HG02981 (cell line): Measurements from ENCODE around the gene SPTSSB.

Experiments used
- ATAC-seq: cut with Tn5 transposase; IDR thresholded peaks from one replicate; pipeline ENCODE4 v1.9.1; 2021; ENCODE audit warnings: mild to moderate bottlenecking, moderate library complexity; ENCODE audit not compliant: unreplicated experiment

SPTSSB gene

DNA sequence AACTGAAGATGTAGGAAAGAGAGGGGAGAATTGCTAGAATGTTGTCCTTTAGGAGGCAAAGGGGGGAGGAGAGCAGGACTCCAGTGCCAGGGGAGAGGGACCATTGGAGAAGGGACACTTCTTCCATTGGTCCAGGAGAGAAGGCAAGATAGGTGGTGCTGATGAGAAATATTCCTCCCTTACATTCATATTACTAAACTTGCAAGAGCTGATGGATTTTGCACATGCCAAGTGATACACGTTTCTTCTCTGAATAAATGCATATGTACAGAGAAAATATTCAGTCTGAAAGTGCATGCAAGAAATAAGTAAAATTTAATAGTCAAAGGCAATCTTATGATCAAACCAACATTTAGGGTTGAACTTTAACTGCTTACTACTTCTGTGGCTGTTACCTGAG, 21.5 kb upstream of the SPTSSB start:
- no peak for ATAC-seq

DNA sequence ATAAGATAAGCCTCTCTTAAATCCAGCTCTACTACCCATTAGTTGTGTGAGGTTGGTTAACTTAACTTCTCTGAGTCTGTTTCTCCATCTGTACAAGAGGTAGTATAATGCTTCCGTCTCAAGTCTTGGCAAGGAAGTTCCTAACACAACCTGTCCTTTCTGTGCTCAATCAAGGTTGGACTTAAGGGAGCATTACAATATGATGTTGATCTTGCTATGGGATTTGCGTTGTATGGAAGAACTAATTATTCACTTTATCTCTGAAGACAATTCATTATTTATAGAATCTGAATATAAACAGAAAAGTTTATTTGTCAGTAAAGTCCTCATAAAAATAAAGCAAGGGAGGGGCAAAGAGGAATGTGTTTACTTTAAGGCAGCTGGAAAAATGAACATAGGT, 18.9 kb upstream of the SPTSSB start:
- no peak for ATAC-seq

DNA sequence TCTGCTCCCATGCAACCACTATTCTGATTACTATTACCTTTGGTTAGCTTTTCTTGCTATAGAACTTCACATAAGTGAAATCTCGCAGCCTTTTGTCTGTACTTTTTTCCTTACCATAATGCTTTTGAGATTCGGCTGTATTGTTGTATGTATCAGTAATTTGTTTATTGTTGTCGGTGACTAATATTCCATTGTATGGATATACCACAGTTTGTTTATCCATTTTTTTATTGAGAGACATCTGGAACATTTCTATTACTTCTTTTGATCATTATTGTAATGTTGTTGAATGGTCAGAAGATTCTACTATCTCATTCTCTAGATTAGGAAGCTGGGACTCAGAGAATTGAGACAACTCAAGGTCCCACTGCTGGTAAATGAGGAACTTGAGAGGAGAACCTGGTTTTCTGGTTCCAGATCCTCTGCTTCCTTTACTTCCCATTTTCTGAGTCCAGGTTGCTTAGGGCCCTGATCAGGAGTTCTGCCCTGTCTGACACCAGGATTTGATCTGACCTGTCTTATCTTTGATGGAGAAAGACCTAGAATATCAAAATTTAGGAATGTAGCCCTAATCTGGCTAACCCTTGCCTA, 18.2 kb upstream of the SPTSSB start:
- ATAC-seq = no peak

DNA sequence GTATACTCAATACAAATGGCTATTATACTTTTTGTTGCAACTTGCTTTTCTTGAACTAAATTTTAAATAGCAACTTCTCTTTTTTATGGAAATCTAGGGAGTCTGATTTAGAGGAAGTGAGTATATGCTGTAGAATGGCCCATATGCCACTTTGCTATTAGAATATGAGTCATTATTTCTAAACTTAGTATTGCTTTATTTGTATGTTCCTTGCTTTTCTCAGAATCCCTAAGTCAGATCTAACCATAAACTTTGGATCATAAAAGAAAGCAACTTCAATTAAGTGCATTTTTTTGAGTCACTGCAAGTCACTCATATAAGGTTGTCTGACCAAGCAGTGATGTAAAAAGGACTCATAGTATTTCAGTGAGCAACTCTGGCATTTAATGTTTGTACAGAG, 17.5 kb upstream of the SPTSSB start:
- ATAC-seq = no peak

DNA sequence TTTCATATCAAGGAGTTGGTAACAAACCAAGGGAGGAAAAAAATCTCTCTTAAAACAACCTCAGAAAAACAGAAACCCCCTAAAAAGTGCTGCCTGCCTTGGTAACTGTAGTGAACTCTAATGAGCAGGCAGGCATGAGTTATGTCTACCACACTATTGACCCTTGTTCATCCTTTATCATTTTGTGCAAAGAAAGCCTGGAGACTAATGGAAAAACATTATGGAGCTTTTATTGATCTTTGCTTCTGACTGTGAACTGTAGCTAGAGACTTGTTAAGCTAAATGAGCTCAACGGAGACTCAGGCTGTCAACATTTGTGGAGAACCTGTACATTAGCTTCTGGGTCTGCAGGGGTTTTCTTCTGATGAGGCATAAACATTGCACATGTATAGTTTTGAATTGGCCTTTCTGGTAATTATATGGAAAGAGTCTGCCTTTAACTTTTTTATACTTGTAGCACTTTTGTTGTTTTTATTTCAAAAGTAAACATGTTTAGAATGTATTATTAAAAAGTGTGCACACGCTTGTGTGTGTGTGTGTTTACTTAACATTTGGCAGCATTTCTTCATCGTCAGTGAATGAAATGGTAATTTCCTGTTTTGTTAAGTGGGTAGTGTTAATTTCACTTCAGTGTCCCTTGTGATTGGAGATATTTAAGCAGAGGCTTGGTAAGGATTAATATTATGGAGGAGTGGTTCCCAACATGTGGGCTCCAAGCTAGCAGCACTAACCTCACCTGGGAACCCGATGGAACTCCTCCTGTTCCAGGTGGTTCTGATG, 15.9 kb upstream of the SPTSSB start:
- ATAC-seq = no peak

DNA sequence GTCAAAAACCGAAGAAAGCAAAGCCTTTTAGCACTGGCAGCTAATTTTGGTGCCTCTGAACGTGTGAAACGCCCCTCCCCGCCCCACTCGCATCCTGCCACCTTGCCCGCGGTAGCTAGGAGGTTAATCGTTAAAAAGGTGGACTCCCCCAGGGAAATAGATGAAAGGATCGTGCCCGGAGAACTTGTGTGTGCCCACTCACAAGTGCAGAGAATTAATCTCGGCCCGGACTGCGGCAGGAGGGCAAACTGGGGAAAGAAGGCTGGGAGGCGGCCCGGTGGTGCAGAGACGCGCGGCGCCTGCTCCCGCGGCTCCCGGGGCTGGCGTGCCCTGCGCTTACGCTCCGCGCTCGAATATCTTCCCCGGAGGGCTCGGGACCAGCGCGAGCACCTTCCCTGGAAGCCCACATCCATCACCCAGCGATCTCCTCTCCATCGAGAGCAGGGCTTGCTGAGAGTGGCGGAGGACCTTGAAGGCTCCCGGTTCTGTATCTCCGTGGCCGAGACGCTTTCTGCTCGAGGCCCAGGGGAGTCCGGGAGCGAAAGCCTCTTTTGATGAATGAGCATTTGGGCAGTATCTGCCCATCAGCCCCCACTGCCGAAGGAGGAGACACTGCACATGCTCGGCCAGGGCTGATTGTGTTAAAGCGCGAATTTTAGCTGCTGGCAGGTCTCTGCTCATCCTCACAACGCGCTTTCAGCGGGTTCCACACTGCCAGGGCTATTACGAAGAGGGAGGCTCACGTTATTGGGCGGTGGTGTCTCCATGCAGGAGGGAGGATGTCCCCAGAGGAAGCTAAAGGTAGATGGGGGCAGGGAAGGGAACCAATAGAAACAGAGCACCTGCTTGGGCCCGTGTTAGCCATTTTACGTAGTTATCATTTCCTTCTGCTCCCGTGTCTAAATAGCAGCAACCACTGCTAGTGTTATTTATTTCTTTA, 1.3 kb upstream of the SPTSSB start:
- ATAC-seq = peak; percentile 39

DNA sequence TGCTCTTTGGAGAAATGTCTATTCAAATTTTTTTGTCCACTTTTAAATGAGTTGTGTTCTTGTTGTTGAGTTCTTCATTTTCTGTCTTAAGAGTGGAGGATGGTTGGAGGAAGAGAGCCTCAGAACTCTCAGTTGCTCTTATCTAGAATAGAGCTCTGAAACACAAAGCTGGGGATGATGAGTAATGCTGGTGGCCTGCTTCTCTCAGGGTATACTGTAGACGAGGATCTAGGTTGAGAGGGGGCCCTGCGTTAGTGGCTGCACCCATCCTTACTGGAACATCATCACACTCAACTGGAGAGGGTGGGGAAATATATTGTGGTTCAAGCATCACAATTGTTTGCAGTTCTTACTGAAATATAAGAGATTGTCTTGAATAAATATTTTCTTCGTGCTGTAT, 1.8 kb downstream of the SPTSSB start:
- ATAC-seq = no peak

DNA sequence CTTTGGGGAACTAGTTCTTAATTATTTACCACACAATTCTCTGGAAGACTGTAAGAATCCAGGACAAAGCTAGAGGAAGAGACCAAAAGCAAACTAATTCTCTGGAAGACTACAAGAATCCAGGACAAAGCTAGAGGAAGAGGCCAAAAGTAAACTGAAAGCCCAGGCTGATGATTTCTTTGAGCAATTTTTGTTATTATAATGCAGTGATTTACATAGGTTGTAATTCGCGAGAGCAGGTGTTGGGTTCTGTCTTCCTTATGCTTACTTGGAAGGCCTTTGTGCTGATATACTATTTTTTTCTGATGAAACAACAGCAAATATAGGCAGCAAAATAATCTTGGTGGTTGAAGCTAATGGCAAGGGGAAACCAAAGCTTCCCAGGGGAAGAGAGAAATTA, 5.2 kb downstream of the SPTSSB start:
- ATAC-seq = no peak

DNA sequence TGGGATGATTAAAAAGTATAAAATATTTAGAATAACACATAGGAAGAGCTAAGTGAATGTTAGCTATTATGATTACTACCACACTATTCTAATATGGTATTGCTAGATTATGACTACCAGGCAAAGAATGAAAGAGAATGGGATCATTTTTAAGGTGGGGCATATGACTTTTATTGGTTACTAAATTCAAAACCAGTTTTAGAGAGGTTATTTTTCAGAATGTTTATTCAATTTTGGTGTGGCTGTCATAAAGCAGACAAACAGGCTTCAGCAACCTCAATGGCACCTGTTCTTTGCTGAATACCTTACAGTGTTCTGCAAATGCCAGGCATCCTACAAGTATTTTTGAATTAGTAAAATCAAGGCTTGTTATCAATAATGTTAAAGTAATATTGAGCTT, 12.8 kb downstream of the SPTSSB start:
- no peak for ATAC-seq

DNA sequence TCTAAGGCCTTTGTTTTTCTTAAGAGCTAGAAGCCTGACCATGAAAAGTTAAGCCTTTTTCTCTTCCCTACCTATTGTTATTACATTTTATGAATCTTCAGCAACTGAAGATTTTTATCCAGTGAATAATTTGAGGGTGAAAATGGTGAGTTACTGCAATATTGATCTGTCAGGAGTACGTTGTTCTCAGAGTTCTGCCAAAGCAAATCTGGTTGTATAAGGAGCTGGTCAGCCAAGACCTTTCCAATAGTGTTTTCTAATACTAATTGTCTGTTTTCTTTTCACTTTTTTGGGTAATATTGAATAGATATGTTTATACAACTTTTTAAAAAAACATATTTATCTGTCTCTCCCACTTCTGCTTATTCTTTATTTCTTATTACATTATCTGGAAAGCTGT, 15.0 kb downstream of the SPTSSB start:
- ATAC-seq = no peak

DNA sequence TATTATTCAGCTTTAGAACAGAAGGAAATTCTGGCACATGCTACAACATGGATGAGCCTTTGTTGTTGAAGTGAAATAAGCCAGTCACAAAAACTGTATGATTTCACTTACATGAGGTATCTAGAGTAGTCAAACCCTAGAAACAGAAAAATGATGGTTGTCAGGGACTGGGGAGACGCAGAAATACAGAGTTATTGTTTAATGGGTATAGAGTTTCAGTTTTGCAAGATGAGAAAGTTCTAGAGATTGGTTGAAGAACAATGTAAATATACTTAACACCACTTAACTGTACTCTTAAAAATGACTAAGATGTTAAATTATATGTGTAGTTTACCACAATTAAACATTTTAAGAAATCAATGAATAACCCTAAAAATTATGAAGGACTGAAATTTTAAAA, 15.8 kb downstream of the SPTSSB start:
- ATAC-seq = no peak

DNA sequence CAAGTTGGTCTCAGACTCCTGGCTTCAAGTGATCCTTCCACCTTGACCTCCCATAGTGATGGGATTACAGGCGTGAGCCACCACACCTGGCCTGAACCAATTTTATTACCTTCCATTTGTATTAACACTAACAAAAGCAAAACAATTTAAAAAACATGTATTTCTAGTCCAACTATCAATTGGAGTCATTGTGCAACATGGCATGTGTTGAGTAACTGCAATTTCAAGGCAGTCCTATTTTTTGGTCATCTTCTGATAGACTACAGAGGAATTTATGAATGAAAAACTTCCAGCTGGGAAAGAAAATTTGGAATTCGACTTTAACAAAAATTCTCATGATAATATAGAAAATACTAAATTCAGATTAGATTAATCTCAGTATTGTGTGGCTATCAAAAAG, 16.8 kb downstream of the SPTSSB start:
- no peak for ATAC-seq

DNA sequence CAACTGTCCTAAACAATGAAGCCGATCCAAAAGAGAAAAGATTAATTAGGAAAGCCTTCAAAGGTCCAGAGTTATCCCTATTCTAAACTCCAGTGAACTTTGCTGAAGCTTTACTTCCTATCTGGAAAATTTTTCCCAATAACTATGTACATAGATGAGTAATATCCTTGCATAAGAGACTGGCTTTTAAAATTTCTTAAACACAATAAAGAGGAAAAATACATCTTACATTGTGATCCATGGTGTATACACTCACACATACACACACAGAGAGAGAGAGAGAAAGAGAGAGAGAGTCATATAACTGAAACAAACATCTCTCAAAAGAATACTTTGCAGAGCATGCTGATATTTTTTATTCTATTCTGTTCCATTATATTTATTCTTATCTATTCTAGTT, 20.0 kb downstream of the SPTSSB start:
- no peak for ATAC-seq

DNA sequence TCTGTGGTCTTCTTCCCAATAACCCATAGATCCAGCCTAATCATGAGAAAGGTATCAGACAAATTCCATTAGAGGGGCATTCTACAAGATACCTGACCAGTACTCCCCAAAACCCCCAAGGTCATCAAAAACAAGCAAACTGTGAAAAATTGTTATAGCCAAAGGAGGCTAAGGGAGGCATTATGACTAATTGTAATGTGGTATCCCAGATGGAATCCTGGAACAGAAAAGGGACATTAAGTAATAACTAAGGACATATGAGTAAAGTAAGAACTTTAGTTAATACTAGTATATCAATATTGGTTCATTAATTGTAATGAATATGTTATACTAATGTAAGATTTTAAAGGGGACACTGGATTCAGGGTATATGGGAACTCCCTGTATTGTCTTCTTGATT, 20.4 kb downstream of the SPTSSB start:
- no peak for ATAC-seq

DNA sequence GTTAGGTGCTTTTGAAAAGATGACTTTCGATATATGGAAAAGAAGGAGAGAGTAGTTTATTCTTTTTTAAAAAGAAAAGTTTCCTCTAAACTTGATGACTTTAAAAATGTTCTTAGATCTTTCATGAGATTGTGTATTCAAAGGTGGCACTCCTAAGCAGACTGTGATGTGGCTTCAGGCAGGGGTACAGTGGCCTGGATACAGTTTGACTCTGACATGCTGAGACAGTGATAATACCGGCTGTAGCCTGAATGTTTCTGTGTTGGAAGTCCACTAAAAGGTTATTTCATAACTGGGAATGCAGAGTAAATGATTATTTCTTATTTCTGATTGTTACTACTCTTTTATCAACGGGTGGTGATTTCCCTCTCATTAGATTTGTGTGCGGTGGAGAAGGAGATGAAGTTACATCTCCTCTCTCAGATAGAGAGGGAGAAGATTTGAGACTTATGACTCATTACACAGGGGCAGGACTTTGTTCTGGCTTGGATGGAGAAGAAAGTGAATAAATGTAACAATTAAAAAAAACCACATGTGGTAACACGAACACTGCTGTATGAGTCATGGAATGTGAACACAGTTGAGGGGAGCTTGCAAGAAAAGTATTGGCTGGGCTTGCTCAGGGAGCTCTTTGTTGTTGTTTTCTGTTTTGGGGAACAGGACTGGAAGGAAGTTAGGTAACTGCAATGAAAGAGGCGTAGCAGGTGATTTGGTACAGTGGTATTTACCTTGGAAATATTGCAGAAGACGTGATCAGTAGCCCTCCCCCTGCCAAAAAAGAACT, 21.6 kb downstream of the SPTSSB start:
- ATAC-seq = peak; percentile 49

DNA sequence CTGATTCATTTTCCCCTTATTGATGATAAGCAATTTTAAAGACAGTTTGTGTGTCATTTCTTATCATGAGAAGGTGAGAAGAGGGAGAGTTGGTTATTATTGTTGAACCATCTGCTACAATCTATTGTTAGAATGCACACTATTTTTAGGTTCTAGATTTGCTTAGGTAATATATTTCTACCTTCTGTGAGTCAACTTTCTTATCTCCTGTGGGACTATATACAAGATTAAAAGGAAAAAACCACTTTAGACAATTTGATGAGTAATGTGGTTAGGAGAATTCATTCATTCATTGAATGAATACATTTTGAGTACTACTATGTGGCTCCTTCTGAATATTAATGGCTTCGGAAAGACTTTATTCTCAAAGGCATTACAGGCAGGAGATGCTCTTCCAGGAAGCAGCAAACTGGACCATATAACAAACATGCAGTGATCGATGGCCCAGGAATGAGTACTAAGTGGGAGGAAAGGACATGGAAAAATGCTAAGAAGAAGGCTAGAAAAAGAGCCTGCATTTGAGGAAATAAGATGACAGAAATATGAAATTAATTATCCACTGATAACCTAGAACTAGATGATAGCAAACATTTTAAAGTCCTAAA, 22.4 kb downstream of the SPTSSB start:
- ATAC-seq = no peak

DNA sequence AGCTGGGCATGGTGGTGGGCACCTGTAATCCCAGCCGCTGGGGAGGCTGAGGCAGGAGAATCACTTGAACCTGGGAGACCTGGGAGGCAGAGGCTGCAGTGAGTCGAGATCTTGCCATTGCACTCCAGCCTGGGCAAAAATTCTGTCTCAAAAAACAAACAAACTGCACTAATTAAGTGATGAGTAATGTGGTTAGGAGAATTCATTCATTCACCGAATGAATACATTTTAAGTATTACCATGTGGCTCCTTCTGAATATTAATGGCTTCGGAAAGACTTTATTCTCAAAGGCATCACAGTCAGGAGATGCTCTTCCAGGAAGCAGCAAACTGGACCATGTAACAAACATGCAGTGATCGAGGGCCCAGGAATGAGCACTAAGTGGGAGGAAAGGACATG, 23.6 kb downstream of the SPTSSB start:
- ATAC-seq = no peak

DNA sequence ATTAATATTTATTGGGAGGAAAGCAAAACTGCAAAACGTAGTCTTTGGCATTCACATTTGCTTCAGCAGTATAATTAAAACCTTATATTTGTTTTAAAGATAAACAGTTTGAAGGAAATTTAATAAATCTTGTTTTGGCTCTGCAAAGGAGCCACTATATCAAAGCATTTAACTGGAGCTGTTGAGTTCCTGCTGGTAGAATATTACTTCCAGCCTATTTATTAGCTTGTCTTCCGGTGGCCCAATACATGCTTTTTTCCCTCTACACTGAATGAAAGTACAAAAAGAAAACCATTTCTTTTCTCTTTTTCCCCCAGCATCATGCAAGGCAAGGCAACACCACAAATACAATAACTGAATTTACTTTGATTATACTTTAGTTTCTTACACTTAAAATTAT, 26.3 kb downstream of the SPTSSB start:
- ATAC-seq = no peak

DNA sequence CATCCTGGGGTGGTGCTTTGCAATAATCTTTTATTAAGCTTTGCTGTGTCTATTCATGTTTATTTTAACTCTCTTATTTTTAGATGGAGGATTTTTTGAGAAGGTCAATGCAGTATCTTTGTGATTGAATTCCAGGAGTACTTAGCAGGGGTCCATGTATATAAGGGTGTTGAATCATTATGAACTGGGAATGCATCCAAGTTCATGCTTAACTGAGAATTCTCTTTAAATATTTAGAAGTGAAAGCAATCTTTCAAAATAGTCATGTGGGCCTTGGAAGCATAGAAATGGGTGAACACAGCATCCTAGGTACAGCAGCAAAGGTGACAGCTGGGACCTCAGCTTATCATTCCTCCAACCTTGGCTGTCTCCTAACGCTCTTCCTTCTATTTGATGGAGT, 27.3 kb downstream of the SPTSSB start:
- no peak for ATAC-seq

DNA sequence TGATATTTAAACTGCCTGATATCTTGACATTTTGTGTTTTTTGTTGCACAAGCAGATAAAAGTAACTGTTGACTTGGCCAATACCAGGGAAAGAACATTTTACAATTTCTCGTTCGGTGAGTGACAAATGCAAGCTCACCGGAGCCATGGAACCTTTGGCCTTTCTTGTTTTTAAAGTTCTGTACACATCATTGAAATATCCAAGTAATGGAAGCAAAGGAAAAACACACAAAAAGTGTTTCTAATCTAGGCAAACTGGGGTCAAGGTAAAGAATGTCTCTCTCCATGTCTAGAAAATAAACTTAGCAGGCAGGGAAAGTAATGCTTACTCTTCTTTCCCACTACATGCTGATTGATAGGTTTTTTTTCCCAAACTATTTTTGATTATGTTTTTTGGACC, 27.8 kb downstream of the SPTSSB start:
- no peak for ATAC-seq

DNA sequence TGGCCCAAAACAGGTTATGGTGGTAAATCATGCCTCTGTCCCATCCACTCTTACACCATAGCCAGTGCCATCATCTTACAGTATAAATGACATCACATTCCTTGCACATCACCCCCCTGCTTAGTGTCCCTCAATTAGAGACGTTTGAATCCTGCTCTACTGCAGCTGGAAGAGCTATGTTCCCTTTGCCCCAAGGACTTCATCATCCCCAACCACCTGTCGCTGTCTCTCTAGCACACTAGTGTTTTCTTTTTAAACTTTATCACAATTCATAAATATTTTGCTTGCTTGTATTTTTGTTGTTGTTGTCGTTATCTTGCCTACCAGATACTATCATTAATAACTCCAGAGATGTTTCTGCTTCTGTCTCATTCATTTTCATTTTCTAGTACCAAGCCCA, 28.7 kb downstream of the SPTSSB start:
- no peak for ATAC-seq
